ENCODE data around the gene PCDHGB2.
A peak's percentile ranks its signal among the peaks of the same experiment; 100 is the strongest.
"Not testable (repeated sequence)": the region's sequence is repeated elsewhere in the genome, so short reads cannot be mapped to it uniquely, and the experiment has no call there.

Gene PCDHGB2

GRCh38 chr5:141359790-141360426 is at the start of gene PCDHGB2:
TSS of gene PCDHGB2 (plus strand) at chr5:141359994. CDS start at chr5:141360136, 142 bp downstream.
- DNase-seq (ENCODE audit: low read depth in 2 of 2), result no peak

GRCh38 chr5:141313711-141314110 is 46.1 kb upstream of the PCDHGB2 start:
- DNase-seq (ENCODE audit: low read depth in 2 of 2), result no peak

GRCh38 chr5:141316963-141317362 is 42.8 kb upstream of the PCDHGB2 start:
- not testable (repeated sequence) for DNase-seq (ENCODE audit: low read depth in 2 of 2)

GRCh38 chr5:141319202-141319601 is 40.6 kb upstream of the PCDHGB2 start:
- DNase-seq (ENCODE audit: low read depth in 2 of 2), result no peak

GRCh38 chr5:141319699-141320098 is 40.1 kb upstream of the PCDHGB2 start:
- DNase-seq (ENCODE audit: low read depth in 2 of 2), result no peak

GRCh38 chr5:141320225-141321169 is 39.3 kb upstream of the PCDHGB2 start, which contains the start of gene TAF7:
TSS of gene TAF7 (minus strand) at chr5:141320784. CDS start at chr5:141320044, 740 bp downstream.
- peak; percentile 85 to 88 for DNase-seq (ENCODE audit: low read depth in 2 of 2)

- DNase-seq (ENCODE audit: low read depth in 2 of 2), result no peak
These were observed 37.5 kb upstream of the PCDHGB2 start for GRCh38 chr5:141322261-141322660.

GRCh38 chr5:141326088-141326854 is 33.5 kb upstream of the PCDHGB2 start:
- peak in 1 of 2 donors; percentile 27 for DNase-seq (ENCODE audit: low read depth in 2 of 2)

GRCh38 chr5:141328231-141328630 is 31.6 kb upstream of the PCDHGB2 start:
- no peak for DNase-seq (ENCODE audit: low read depth in 2 of 2)

- DNase-seq (ENCODE audit: low read depth in 2 of 2), result no peak
These were observed 29.3 kb upstream of the PCDHGB2 start, which contains the start of gene PCDHGA1 for GRCh38 chr5:141330299-141331080. TSS of gene PCDHGA1 (plus strand) at chr5:141330514.

- DNase-seq (ENCODE audit: low read depth in 2 of 2), result not testable (repeated sequence)
These were observed 27.2 kb upstream of the PCDHGB2 start for GRCh38 chr5:141332571-141332970.

GRCh38 chr5:141338538-141339306 is 21.1 kb upstream of the PCDHGB2 start, which contains the start of gene PCDHGA2:
TSS of gene PCDHGA2 (plus strand) at chr5:141338760.
- DNase-seq (ENCODE audit: low read depth in 2 of 2), result no peak

GRCh38 chr5:141340781-141341354 is 18.9 kb upstream of the PCDHGB2 start:
- not testable (repeated sequence) for DNase-seq (ENCODE audit: low read depth in 2 of 2)

- no peak for DNase-seq (ENCODE audit: low read depth in 2 of 2)
These were observed 17.0 kb upstream of the PCDHGB2 start for GRCh38 chr5:141342773-141343172.

- DNase-seq (ENCODE audit: low read depth in 2 of 2), result no peak
These were observed 16.4 kb upstream of the PCDHGB2 start, which contains the start of gene PCDHGA3 for GRCh38 chr5:141343242-141343952. TSS of gene PCDHGA3 (plus strand) at chr5:141343829. CDS start at chr5:141344034, 205 bp downstream.

GRCh38 chr5:141343953-141344463 is 15.8 kb upstream of the PCDHGB2 start:
- no peak for DNase-seq (ENCODE audit: low read depth in 2 of 2)

GRCh38 chr5:141345327-141345726 is 14.5 kb upstream of the PCDHGB2 start:
- DNase-seq (ENCODE audit: low read depth in 2 of 2), result no peak

- not testable (repeated sequence) for DNase-seq (ENCODE audit: low read depth in 2 of 2)
These were observed 13.8 kb upstream of the PCDHGB2 start for GRCh38 chr5:141346017-141346416.

All from stimulated activated CD4-positive, alpha-beta T cell treated with anti-CD3 and anti-CD28 coated beads, Interleukin-1b, Interleukin-23, amount 100 ng/mL, for 1 hour (primary cell).